ENCODE results near the gene USP54.

USP54 gene

GRCh38 chr10:73460897-73461296 lies 130.2 kb downstream of the USP54 start:
- Histone ChIP-seq H3K27ac (ENCODE audit: low read depth, low read length) (no peak overlapping the region), H3K36me3 (ENCODE audit: control insufficient read depth, low read length) (peaks cover 21% of the 10 kb centered on the region), H3F3A (ENCODE audit: control insufficient read depth, insufficient read depth) (no peaks in the 10 kb centered on the region), H3K27me3 (ENCODE audit: control insufficient read depth, low read length) (no peaks in the 10 kb centered on the region), H3K4me1 (ENCODE audit: control insufficient read depth, low read length) (peaks cover 4% of the 10 kb centered on the region; the same call in 1 of the 2 replicates), H4K20me1 (ENCODE audit: control insufficient read depth, insufficient read depth, low read depth, low read length) (no peaks in the 10 kb centered on the region), H3K79me2 (ENCODE audit: control insufficient read depth, low read length) (no peaks in the 10 kb centered on the region), H3K9me3 (ENCODE audit: control insufficient read depth, insufficient read depth, low read length) (no peaks in the 10 kb centered on the region), H3K4me2 (ENCODE audit: low read length) (no peak overlapping the region), H3K9me2 (replicated peaks; ENCODE audit: control insufficient read depth, low read length) (no peaks in the 10 kb centered on the region), H3K4me3 (ENCODE audit: low read length) (no peak overlapping the region)
- TF ChIP-seq EZH2phosphoT487 (IDR thresholded peaks at IDR 0.05; ENCODE audit: borderline replicate concordance, low read length) (no peak), CTCF (IDR thresholded peaks at IDR 0.05; ENCODE audit: low read depth, low read length, poor library complexity, severe bottlenecking) (no peak)

DNA sequence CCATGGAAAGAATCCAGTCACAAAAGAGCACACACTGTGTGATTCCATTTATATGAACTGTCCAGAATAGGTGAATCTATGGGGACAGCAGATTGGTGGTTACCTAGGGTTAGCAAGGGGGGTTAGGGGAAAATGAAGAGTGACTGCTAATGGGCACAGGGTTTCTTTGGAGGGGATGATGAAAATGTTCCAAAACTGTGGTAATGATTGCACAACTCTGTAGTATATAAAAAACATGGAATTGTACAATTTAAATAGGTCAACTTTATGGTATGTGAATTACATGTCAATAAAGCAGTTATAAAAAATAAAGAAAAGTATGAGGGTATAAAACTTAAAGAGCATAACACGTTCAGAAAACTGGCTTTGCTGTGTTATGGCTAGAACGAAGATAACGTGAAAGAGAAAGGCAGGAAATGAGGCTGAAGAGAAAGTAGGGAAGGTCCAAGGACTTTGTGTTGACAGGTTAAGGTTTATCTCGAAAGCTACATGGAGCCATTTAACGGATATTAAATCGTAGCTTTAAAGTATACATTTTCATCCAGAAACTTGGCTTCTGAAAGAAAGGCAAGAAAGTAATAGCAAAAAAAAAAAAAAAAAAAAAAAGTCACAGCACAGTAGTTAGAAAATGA lies 131.3 kb downstream of the USP54 start:
- TF ChIP-seq EZH2phosphoT487 (IDR thresholded peaks at IDR 0.05; ENCODE audit: borderline replicate concordance, low read length) (no peak), CTCF (IDR thresholded peaks at IDR 0.05; ENCODE audit: low read depth, low read length, poor library complexity, severe bottlenecking) (no peak)
- no peak overlapping the region for H3K27ac ChIP-seq (ENCODE audit: low read depth, low read length)
- H3K9me2 ChIP-seq (replicated peaks; ENCODE audit: control insufficient read depth, low read length), result no peaks in the 10 kb centered on the region
- no peaks in the 10 kb centered on the region for H3F3A ChIP-seq (ENCODE audit: control insufficient read depth, insufficient read depth)
- H3K4me3 ChIP-seq (ENCODE audit: low read length), result no peak overlapping the region
- no peaks in the 10 kb centered on the region for H3K27me3 ChIP-seq (ENCODE audit: control insufficient read depth, low read length)
- no peaks in the 10 kb centered on the region for H3K4me1 ChIP-seq (ENCODE audit: control insufficient read depth, low read length)
- H3K9me3 ChIP-seq (ENCODE audit: control insufficient read depth, insufficient read depth, low read length), result no peaks in the 10 kb centered on the region
- H4K20me1 ChIP-seq (ENCODE audit: control insufficient read depth, insufficient read depth, low read depth, low read length), result no peaks in the 10 kb centered on the region
- H3K79me2 ChIP-seq (ENCODE audit: control insufficient read depth, low read length), result no peaks in the 10 kb centered on the region
- no peak overlapping the region for H3K4me2 ChIP-seq (ENCODE audit: low read length)
- peaks cover 11% of the 10 kb centered on the region for H3K36me3 ChIP-seq (ENCODE audit: control insufficient read depth, low read length)

DNA sequence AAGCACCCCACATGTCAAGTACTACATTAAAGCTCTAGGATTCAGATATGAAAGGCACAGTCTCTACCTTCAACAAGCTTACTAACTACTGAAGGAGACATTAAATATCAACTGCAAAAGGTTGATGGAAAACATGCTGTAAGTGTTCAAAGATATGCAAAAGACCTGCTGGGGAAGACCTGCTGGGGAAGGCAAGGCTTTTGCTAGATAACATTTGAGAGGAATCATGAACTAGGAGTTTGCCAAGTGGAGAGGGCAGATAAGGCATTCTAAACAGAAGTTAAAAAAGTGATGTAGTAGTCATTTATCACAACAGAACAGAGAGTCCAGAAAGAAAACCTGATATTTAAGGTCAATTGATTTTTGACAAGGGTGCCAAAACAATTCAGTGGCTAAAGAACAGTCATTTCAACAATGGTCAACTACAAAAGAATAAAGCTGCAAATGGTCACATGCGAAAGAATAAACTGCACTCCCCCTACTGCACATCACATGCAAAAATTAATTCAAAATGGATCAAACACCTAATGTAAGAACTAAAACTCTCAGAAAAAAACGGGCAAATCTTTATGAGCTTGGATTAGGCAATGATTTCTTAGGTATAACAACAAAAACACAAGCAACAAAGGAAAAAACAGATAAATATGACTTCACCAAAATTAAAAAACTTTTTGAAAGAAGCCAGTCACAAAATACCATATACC lies 134.8 kb downstream of the USP54 start:
- Histone ChIP-seq H3K4me1 (ENCODE audit: control insufficient read depth, low read length) (no peaks in the 10 kb centered on the region), H3K27ac (ENCODE audit: low read depth, low read length) (no peak overlapping the region), H3F3A (ENCODE audit: control insufficient read depth, insufficient read depth) (peaks cover 2% of the 10 kb centered on the region; the same call in 1 of the 2 replicates), H4K20me1 (ENCODE audit: control insufficient read depth, insufficient read depth, low read depth, low read length) (no peaks in the 10 kb centered on the region), H3K4me3 (ENCODE audit: low read length) (no peak overlapping the region), H3K36me3 (ENCODE audit: control insufficient read depth, low read length) (peaks cover 25% of the 10 kb centered on the region), H3K9me3 (ENCODE audit: control insufficient read depth, insufficient read depth, low read length) (no peaks in the 10 kb centered on the region), H3K27me3 (ENCODE audit: control insufficient read depth, low read length) (no peaks in the 10 kb centered on the region), H3K9me2 (replicated peaks; ENCODE audit: control insufficient read depth, low read length) (no peaks in the 10 kb centered on the region), H3K79me2 (ENCODE audit: control insufficient read depth, low read length) (no peaks in the 10 kb centered on the region), H3K4me2 (ENCODE audit: low read length) (no peak overlapping the region)
- TF ChIP-seq EZH2phosphoT487 (IDR thresholded peaks at IDR 0.05; ENCODE audit: borderline replicate concordance, low read length) (no peak), CTCF (IDR thresholded peaks at IDR 0.05; ENCODE audit: low read depth, low read length, poor library complexity, severe bottlenecking) (no peak)

All from DOHH2 (cell line).